DMS153 (cell line): Measurements from ENCODE around the gene C12orf54.
"Not testable (repeated sequence)": the region's sequence is repeated elsewhere in the genome, so short reads cannot be mapped to it uniquely, and the experiment has no call there.

ENCODE experiments used
- DNase-seq: peaks from one replicate; lab custom pipeline; 2025; lab: John Stamatoyannopoulos, UW

C12orf54 gene

DNA sequence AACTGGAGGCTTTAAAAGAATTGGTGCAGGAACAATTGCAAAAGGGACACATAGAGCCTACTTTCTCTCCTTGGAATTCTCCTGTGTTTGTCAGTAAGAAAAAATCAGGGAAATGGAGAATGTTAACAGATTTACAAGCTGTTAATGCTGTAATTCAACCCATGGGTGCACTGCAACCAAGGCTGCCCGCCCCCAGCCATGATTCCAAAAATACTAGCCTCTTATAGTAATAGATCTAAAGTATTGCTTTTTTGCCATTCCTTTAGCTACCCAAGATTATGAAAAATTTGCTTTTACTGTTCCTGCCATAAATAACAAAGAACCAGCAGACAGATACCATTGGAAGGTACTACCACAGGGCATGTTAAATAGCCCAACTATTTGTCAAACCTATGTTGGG, 27.8 kb downstream of the C12orf54 start:
- no peak for DNase-seq

GRCh38 chr12:48512855-48513254, 30.6 kb downstream of the C12orf54 start:
- no peak for DNase-seq

GRCh38 chr12:48514728-48515127, 32.4 kb downstream of the C12orf54 start:
- DNase-seq = no peak

GRCh38 chr12:48520381-48520780, 38.1 kb downstream of the C12orf54 start:
- not testable (repeated sequence) for DNase-seq

DNA sequence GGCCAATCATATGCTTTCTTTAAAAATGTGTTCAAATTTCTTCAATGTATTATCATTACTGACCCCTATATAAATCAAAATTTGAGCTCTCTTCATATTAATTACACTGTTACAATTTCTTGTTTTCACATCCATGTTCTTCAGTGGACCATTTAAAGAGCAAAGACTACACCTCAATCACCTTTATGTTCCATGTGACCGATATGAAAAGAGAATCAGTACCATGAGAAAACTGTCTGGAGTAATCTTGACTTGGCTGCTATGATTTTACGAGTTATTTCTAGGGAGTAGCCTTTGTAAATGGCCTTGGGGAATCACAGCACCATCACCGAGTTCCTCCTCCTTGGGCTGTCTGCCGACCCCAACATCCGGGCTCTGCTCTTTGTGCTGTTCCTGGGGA, 43.0 kb downstream of the C12orf54 start, which contains the start of gene OR8S1:
OR8S1 (plus strand) TSS at position 301 of the 400 bp plus-strand sequence; CDS start at position 301, 0 bp downstream.
- DNase-seq = no peak

GRCh38 chr12:48527891-48528670, 45.8 kb downstream of the C12orf54 start:
- no peak for DNase-seq

DNA sequence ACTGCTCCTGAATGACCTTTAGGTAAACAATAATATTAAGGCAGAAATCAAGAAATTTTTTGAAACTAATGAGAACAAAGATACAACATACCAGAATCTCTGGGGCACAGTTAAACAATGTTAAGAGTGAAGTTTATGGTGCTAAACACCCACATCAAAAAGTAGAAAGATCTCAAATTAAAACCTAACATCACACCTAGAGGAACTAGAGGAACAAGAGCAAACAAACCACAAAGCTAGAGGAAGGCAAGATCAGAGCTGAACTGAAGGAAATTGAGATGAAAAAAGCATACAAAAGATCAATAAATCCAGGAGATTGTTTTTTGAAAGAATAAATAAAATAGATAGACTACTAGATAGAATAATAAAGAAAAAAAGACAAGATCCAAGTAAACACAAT, 50.3 kb downstream of the C12orf54 start:
- no peak for DNase-seq

GRCh38 chr12:48536602-48537001, 54.3 kb downstream of the C12orf54 start:
- DNase-seq = no peak

DNA sequence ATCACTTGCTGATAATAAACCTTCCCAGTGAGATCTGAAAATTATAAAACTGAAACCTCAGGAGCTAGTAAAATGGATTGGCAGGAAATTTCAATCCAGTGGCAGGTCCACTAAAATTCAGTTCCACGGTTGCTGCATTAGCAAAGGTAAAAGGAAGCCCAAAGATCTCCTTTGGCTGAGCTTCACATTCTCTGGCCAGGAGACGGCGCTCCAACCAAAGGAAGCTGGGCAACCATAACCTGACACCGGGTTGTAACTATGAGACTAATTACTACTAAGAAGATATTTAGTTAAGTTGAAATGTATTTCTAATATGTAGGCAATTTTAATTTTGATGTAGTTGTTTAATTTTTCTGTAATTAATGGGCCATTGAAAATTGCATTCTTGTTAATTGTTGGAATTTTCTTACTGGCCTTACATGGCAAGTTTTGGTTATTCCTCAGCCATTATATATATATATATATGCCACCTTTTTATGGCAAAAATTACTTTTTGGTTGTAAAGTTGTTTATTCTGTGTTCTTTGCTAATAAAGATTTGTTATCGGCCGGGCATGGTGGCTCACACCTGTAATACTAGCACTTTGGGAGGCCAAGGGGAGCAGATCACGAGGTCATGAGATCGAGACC, 60.1 kb downstream of the C12orf54 start:
- no peak for DNase-seq

- no peak for DNase-seq
These were observed 63.7 kb downstream of the C12orf54 start for GRCh38 chr12:48545833-48546469.
